RCC 7860 (cell line): ENCODE results near the gene SLC9A3.
"Not testable (repeated sequence)": the region's sequence is repeated elsewhere in the genome, so short reads cannot be mapped to it uniquely, and the experiment has no call there.

Source experiments
- DNase-seq: peaks from one replicate; pipeline ENCODE4 v3.0.0-alpha.2; 2015; ENCODE audit warnings: low spot score
- FAIRE-seq: peaks from 2 replicates; lab custom pipeline; 2012; peaks lifted over from hg19 to GRCh38; lab: Jason Lieb, UNC

SLC9A3 gene

DNA sequence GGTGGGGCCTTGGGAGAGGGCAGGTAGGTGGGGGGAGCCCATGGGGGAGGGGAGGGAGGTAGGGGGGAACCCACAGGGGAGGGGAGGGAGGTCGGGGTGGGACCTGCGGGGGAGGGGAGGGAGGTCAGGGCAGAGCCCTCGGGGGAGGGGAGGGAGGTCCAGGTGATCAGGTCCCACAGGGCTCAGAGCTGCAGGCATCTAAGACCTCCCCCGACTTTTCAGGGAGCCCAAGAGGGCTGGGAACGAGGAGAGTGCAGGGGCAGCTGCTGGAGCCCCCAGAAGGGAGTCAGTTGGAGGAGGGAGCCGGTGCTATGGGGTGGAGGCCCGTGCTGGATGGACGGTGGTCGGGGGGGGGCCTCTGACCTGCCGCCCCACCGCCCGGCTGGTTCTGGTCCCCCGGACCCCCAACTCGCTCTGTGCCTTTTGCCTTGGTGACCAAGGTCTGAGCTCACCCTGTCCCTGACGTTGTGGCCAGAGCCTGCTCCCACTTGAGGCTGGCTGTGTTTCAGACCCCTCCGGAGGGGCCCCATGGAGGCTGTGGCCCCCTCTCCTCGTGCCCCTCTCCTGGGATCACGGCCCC, 31.8 kb downstream of the SLC9A3 start:
- no peak for DNase-seq
- no peak for FAIRE-seq

DNA sequence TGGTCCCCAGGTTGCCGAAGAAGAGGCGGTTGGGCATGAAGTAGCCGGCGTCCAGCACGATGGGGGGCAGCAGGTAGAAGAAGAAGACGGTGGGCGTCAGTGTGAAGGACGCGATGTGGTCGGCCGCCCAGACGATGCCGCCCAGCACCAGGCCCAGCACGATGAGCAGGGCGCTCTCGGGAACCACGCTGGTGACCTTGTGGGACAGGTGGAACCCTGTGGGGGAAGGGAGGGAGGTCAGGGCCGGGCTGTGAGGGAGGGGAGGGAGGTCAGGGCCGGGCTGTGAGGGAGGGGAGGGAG, 32.4 kb downstream of the SLC9A3 start:
- DNase-seq (no peak), FAIRE-seq (no peak)

DNA sequence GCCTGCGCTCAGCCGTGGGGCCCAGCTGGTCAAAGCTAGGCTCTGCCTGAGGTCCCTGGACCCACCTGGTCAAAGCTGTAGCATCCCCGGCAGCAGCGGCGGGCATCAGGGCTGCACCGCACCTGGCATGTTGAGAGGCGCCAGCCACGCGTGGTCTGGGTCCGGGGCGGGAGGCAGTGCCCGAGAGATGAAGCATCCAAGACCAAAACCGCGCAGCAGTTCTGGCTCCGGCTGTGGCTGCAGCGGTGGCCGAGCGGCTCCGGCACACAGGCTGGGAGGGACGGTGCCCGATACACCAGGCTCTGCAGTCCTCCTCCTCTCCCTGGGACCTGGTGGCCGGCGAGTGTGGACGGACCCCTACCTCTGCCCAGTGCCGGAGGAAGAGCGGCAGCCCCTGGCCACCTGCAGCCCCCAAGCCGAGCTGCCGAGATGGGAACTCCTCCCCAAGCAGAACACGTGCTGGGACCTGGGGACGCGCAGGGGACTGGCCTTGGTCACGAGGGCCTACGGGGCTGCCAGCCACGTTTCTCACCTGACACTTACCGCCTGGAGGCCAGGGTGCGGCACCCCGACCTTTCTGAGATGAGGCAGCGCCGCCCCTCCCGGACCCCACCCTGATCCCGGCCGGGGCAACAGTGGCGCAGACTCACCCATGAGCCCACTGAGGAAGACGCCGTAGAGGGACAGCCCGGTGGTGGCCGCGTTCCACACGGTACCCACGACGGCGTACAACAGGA, 33.0 kb downstream of the SLC9A3 start:
- FAIRE-seq (no peak), DNase-seq (no peak)

DNA sequence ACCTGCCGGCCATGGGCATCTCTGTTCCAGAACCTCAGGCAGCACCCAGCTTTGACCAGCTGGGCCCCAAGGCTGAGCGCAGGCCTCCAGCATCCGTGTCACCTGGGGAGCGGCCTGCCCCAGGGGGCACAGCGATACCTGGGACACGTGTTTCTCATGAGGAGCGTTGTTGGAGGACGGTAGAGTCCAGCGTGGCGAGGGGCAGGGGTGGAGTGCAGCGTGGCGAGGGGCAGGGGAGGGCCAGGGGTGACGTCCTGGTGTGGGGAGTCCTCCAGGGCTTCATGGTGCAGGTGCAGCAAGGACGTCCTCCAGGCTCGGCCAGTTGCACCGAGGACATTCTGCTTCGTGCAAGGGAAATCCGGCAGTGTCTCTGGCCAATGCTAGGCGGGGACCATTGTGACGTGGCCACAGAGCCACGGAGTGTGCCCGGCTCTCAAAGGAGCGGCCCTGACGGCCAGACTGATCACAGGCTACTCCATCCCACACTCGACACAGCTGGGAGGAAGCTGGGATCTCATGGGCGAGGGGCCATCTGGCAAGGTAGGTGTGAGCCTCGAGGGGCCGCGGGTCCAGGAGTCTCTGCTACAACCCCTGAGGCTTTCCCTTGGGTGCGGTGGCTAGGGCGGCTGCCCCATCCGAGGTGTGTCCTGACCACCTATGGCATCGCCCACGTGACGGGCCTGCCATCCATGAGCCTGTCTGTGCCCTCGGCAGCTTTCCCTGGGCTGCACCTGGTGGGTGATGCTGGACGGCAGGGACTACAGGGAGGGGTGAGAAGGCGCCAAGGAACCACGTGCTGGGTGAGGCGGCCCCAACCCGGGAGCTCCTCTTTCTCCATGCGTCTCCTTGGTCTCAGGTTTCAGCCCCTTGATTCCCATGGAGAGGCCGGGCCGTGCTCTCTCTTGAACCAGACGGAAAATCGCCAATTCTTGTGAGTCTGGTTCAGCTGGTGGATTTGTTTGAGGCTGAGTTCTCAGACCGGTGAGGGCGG, 33.8 kb downstream of the SLC9A3 start:
- FAIRE-seq: no peak
- no peak for DNase-seq

DNA sequence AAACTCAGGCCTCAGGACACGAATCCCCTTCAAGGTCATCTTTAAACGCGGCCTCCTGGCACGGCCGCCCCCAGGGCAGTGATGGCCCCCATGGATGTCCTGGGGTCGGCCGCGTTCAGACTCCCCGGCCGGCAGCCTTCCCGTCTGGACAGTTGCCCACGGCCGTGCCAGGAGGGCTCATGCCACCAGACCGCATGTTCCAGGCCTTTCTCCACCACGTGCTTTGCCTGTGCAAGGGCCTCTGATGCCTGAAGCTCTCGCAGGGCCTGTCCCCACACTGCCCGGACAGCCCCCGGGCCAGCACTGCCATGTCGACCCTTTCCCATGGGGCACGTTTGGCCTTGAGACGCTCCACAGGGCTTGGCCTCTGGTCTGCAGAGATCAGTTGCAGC, 34.6 kb downstream of the SLC9A3 start:
- DNase-seq (no peak), FAIRE-seq (no peak)

DNA sequence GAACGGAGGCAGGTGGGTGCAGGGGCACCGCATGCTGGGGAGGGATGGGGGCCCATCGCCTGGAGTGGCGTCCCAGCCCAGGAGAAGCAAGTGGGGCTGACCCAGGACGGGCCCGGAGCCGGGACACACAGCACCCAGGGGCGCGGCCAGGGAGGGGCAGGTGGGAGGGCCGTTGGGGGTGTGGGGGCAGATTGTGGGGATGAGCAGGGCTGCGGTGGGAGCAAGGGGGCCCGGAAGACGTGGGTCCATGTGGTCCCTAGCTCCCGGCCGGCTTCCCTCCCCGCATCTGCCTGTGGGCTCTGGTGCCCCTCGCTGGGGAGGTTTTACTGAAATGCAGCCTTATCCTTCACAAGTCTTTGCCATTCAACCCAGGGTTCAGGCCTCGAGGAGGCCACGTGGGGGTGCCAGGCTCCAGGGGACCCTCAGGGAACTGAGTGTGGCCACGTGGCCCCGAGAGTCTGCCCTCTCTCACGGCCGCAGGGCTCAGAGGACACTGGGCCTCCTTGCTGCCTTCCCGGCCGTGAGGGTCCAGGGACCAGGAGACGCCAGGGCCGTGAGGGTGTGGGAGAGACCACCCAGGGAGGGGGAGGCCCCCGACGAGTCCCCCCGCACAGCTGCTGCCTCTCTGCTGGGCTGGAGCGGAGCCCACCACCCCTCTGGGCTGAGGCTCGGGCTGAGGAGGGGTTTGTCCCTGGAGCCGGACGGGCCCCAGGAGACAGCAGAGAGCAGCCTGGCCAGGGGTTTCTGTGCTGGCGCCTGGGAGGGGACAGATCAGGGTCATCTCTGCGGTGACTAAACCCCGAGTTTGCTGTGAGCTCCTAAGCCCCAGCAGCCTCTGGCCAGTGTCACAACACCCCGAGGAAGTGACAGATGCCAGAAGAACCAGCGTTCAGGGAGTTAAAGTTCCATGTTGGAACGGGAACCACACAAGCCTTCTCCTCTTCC, 35.2 kb downstream of the SLC9A3 start:
- DNase-seq (no peak), FAIRE-seq (no peak)

DNA sequence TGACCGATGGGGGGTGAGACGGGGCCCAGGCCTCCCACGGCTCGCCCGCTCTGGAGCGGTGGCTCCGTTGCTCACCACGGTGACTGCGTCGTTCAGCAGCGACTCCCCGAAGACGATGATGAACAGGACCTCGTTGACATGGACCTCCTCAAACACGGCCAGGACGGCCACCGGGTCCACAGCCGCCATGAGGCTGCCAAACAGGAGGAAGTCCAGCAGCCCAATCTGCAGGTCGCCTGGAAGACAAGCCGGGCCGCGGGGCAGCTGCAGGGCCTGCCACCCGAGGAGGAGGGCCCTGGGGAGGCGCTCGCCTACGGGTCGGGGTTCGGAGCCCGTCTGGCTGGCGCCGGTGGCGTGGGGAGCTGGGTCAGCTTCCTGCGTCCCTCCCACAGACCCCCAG, 36.0 kb downstream of the SLC9A3 start:
- FAIRE-seq (no peak), DNase-seq (no peak)

DNA sequence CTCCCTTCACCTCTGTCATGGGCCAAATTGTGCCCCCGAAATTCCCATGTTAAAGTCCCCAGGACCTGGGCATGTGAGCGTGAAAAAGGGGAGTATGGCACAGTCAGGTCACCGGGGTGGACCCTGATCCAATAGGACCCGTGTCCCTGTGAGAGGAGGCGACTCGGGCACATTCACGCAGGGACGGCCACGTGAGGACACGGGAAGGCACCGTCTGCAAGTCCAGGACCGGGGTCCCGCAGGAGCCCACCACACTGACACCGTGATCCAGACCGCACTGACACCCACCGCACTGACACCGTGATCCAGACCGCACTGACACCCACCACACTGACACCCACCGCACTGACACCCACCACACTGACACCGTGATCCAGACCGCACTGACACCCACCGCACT, 37.7 kb downstream of the SLC9A3 start:
- not testable (repeated sequence) for FAIRE-seq

DNA sequence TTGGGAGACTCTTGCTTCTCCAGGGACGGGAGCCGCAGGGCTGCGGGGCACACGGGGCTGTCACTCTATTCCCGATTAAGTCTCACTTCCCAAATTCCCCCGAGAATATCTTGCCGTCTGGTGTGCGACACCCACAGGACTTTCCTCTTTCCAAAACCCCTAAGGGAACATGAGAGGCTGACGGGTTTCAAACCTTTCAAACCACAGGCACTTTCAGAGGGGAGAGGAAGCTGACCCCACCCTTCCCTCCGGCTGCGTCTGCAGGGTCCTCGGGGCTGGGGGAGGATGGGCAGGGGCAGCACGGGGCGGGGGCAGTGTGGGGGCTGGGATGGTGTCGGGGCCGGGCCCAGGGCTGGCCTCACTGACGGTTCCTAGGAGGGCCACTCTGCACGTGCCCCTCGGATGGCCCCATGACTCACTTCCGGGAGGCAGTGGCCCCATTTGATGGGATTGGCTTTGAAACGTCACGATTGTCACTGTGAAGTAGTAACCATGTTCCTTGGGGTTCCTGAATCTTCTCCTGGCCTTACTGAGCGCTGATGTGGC, 38.2 kb downstream of the SLC9A3 start:
- no peak for FAIRE-seq
- DNase-seq: no peak

More for the DNA sequence above, 37.7 kb downstream of the SLC9A3 start:
- DNase-seq: not testable (repeated sequence)

DNA sequence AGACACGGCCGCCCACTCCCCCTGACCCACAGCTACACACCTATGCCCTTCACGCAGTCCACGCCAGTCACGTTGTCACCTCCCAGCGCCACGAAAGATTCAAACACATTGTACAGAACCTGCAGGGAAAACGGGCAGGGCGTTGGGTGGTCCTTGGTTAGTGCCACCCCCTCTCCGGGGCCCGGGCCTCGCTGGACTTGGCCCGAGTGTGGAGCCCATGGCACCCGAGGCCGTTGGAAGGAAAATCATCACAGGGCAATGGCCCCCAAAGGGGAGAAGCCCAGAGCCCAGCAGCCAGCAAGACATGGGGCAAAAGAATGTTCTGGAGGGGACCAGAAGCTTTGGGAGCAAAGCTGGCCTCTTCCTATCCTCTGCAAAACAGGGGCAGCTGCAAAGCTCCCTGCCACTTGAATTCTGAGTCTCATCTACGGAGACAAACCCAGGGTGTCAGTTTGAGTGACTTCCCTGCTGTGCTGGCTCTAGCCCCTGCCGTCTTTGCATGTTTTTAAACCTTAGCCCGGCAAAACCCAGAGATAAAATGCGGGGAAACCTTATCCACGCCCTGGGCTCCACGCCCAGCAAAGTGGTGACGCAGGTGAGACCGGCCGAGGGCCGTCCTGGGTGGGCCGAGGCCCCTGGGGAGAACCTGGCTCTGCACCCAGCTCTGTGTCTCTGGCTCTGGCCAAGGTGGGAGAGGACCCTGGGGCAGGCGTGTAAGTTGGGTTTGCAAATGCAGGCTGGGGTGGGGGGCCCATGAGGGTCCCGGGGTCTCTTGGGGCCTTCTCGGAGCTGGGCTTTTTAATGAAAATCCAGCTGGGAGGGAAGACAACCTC, 38.9 kb downstream of the SLC9A3 start:
- no peak for FAIRE-seq
- DNase-seq: no peak

DNA sequence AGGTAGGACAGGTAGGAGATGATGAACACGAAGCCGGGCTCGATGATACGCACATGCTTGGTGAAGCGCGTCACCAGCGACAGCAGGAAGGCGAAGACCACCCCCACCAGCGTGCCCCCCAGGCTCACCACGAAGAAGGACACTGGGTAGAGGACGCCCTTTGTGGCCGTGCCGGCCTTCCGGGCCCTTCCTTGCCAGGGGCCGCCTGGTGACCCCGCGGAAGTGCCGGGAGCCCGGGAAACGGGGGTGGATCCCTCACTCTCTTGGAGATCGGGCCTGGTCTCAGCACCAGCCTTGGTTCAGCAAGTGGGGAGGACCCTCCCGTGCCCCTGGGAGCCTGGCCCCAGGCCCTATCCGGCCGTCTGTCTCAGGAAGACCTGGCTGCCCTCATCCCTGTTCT, 39.7 kb downstream of the SLC9A3 start:
- FAIRE-seq (no peak), DNase-seq (no peak)

DNA sequence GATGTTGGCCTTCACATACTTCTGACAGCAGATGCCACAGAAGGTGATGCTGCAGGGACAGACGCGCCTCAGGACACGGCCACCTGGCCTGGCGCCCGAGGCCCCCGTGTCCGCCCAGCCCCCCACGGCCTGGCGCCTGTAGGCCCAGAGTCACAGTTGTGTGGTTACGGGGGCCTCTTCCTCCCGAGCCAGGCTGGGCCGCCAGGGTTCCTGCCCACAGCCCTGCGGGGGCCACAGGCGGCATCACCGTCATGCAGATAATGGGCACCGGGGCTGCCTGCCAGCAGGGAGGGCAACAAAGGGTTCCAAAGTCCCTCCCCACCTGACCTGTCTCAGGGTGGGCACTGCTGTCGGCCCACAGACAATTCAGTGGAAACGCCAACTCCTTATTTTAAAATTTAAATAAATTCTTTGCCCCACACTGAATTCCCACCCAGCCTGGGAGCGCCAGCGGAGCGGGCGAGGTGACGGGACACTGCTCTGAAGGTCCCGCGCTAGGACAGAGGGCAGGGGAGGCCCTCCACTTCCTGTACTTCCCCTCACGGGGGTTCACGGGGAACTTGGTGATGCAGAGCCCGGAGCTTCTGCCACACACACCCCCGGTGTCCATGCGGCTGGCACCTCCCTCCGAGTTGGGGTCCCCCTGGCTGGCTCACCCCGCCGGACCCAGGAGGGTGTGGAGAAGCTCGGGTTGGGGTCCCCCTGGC, 40.7 kb downstream of the SLC9A3 start:
- DNase-seq: no peak
- no peak for FAIRE-seq

DNA sequence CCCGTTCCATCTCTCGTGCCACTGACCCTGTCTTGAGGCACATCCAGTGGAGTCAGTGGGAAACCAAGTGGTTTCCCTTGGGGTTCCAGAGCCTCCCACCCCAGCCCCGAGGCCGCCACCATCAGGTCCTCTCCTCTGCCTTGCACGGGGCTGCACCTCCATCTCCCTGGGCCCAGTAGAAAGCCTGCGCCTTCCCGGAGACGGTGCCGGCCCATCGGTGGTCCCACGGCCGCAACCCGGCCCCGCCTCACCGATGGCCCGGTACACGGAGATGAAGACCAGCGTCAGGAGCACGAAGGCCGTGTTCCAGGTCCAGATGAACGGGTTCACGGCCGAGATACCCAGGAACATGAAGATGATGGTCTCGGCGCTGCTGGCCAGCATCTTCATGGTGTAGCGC, 41.2 kb downstream of the SLC9A3 start:
- DNase-seq (no peak), FAIRE-seq (no peak)

DNA sequence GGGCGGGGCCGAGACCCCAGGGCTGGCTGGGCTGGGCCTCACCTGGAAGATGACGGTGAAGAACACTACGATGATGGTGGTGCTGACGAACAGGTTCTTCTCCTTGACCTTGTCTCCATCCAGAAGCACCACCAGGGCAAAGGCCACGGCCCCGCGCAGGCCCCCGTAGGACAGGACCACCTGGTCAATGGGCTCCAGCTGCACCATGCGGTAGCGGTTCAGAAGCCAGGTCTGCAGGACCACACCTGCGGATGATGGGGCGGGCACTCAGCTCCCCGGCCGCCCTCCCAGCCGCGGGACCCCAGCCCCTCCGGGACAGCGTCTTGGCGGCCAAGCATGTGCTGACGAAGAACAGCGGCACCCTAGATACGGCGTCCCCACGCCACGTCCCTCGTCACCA, 41.7 kb downstream of the SLC9A3 start:
- DNase-seq (no peak), FAIRE-seq (no peak)

DNA sequence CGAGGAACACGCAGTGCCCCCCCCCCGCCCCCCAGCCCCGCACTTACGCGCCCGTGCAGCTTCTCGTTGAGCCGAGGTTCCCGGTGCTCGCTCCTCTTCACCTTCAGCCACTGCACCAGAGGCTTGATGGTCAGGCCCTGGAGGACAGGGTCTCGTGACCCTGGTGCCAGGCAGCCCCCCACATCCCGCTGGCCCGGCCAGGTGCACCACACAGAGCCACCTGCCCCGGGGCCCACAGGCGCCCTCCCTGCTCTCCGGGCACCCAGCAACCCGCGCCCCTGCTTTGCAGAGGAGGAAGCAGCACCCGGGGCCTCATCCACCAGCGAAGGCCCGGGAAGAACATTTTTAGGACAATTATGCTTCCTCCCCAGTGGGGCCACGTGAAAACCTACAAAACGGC, 42.2 kb downstream of the SLC9A3 start:
- FAIRE-seq (no peak), DNase-seq (no peak)

DNA sequence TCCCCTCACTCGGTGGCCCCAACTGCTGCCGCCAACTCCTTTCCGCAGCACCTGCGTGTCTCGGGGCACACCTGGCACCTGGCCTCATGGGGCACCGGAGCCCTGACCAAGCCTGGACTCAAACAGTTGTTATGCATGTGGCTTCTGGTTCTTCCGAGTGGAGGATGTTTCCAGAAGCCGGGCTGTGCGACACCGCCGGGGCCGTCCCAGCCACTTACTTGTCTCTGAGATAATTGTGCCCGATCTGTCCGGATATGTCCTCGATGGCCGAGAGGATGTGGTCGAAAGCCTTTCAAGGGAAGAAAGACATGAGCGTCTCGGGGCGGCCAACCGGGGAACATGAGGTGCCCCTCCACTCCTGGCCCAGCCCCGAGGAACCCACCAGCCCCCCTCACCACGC, 42.9 kb downstream of the SLC9A3 start:
- FAIRE-seq (no peak), DNase-seq (no peak)

DNA sequence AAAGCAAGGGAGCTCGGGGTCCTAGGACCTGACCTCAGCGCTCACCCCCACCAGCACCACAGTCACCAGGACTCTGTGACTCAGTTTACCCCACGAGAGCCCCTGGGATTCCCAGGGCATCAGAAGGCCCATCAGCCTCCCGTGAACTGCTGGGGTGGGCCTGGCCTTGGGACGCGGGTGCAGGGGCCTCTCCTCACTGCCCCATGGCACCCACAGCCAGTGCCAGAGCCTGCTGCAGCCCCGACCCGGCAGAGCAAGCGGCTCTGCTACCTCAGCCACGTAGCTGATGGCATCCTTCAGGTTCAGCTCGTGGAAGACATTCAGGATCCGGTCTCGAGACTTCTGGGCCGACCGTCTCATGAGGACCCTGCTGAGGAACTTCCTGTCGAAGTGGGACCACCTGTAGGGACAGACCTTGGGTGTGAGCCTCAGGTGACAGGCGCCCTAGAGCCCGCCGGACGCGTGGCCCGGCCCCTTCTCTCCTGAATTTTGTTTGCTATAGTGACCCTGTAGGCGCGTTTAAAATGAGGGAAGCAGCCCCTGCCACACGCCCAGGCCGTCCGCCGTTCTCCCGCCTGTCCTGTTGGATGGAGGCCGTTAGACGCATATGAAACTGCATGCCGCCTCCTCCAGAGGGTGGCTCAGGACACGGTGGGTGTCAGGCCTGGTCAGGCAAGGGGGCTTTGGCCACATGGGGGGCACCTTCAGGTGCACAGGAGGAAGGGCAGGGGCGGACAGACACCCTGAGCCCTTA, 44.5 kb downstream of the SLC9A3 start:
- DNase-seq (no peak), FAIRE-seq (no peak)

DNA sequence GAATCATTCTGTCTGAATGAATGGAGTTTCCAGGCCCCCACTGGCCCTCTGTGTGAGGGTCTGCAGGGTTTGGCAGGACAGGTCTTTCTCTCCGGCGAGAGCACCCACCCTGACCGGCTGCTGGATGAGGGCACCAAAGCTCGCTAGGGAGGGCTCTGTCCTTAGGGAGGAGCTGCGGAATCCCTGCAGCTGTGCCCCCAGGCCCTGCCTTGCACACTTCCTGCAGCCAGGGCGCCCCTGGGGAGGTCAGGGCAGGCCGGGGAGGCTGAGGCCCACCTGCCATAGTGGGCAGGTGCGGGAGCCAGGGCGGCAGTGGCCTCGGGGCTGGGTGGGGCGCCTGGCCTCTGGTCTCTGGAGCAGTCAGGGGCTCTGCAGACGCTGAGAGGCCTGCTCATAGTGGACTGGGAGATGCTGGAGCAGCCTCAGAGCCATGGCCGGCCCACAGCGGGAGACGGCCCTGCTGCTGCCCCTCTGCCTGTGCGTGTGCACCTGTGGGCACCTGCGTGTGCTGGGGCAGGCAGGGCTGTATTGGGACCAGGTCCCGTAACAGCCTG, 45.2 kb downstream of the SLC9A3 start:
- FAIRE-seq (no peak), DNase-seq (no peak)
